HG02938 (cell line): ENCODE data around the gene KCNQ1.

Experiments used
- ATAC-seq: cut with Tn5 transposase; IDR thresholded peaks from one replicate; pipeline ENCODE4 v1.9.1; 2021; ENCODE audit warnings: mild to moderate bottlenecking, moderate library complexity; ENCODE audit not compliant: unreplicated experiment

Gene KCNQ1

DNA sequence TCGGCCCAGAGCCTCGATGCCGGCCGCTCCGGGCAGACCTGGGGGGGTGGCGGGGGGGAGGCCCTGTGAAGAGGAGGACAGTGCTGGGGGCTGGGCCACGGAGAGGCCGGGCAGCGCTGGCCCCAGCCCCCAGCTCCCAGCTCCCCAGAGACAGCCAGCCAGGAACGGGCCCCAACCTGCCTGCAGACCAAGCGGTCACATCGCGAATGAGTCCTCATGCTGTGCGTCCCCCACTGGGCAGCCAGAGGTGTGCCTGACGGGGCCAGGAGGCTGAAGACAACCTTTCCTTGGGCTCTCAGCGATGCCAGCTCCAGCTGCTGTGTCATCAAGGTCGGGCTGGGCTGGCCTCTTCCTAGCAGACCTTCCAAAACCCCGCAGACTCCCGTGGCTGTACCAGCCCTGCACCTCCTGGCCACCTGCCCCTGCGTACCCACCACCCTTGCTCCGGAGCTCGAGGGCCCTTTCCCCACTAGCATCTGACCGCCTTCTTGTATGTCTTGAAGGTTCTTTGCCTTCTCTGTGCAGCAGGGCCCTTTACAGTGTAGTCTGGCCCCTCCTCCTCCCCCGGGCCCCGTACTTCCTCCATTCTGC, 352.4 kb downstream of the KCNQ1 start:
- no peak for ATAC-seq

DNA sequence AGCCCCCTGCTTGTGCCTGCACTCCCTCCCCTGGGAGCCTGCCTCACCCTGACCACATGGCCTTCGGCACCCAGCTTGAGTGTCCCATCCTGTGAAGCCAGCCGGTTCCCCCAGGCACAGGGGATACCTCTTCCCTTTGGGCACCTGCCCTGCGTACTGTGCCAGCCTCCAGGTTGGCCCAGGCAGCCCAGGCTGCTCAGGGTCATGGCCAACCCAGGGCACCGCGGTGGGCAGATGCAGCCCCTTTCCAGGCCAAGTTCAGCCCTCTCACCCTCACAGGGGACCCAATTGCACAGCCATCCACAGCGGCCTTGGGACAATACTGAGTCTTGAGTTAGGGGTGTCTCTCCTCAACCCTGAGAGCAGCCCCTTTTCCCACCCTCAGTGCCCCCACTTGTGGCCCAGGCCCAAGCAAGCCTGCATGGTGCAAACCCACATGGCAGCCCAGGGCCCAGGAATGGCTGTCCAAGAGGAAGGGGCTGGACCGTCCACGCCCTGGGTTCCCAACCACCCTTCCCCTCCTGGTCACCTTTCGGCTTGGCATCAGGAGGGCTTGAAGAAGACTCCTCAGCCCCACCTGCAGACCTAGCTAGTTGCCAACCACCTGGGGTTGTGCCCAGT, 353.0 kb downstream of the KCNQ1 start:
- no peak for ATAC-seq

DNA sequence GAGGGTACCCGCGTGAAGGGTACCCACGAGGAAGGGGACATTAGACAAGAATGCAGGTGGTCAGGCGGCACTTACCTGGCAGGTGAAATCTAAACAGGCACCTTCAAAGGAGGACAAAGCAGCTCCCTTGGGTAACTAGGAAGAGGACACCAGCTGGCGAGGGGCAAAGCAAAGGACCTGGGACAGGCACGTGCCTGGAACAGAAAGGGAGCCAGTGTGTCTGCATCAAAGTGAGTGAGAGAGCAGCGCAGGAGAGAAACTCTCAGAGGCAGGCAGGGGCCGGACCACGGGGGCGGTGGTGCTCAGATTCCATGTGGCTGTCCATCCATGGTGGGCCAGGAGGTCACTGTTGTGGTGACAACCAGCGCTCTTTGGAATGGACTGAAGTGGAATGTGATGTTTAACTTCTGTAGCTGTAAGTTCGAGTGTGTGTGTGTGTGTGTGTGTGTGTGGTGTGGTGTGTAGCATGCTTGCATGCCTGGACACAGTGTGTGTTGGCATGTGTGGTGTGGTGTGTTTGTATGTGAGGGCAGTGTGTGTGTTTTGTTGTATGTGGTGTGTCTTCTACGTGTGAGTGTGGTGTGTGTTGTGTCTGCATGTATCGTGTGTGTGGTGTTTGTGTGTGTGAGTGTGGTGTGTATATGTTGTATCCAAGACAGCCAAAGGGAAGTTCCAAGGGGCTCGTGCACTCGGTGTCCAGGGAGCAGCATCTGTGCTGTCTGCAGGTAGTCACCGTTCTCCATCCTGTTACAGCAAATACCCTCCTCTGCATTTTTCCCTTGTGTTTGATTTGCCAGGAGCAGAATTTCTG, 354.3 kb downstream of the KCNQ1 start:
- ATAC-seq: no peak

DNA sequence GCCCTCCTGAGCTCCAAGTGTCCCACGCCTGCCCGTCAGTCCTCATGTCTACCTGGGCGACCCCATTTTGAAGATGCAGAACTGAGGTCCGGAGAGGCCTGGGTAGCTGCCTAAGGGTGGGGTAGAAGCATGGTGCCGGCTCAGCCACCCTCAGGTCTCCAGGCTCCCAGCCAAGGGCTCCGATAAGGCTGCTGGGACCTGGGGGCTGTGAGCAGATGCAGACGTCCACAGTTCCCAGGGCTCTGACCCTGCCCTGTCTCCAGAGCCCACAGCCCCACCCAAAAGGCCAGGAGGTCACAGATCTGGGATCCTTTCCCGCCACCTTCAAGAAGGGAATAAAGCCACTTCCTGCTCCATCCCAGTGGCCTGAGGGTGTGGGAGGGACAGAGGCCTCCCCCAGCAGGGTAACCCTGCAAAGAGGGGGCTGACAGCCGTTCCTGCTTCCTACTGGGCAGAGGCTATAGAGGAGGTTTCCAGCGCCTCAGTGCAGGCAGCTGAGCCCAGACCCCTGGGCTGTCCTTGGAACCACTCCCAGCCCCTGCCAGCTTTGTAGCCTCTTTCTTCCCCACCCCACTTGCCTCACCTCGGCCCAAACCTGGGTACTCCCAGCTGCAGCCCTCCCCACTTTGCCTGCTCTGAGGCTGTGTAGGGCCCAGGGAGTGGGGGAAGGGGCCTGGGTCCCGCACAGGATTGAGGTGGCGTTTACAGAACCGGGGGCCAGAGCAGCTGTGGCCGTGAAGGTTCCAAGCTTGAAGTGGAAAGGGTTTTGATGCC, 355.3 kb downstream of the KCNQ1 start:
- no peak for ATAC-seq

DNA sequence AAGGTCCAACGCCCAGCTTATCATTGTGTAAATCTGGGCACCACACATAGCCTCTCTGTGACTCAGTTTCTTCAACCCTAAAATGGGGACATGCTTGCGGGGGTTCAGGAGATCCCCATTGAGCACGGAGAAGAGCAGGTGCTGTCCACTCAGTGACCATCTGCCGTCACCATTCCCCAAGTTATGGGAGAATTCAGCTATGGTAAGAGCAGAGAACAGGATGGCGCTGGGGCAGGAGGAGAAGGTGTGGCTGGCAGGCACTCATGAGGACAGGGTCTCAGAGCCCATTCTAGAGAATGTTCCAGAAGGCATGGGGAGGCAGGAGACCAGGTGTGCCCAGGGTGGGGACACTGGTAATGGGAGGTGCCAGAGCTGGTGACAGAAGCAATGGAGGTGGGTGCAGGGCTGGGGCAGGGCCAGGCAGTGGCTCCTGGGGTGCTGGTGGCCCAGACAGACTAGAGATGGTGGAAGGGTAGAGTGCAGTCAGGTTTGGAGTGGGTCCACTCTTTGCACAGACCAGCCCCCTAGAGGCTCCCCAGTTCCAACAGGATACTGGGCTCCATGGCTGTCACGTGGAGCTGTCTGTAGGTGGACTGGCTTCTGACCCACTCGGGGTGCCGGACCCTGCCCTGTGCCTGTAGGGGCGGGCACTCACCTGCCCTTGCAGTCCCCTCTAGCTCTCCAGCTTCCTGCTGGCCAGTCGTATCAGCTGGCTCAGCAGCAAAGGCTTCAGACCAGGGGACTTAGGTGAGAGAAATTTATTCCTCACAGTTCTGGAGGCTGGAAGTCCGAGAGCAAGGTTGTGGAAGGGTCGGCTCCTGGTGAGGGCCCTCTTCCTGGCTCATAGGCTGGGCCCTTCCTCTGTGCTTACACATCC, 356.1 kb downstream of the KCNQ1 start:
- no peak for ATAC-seq

DNA sequence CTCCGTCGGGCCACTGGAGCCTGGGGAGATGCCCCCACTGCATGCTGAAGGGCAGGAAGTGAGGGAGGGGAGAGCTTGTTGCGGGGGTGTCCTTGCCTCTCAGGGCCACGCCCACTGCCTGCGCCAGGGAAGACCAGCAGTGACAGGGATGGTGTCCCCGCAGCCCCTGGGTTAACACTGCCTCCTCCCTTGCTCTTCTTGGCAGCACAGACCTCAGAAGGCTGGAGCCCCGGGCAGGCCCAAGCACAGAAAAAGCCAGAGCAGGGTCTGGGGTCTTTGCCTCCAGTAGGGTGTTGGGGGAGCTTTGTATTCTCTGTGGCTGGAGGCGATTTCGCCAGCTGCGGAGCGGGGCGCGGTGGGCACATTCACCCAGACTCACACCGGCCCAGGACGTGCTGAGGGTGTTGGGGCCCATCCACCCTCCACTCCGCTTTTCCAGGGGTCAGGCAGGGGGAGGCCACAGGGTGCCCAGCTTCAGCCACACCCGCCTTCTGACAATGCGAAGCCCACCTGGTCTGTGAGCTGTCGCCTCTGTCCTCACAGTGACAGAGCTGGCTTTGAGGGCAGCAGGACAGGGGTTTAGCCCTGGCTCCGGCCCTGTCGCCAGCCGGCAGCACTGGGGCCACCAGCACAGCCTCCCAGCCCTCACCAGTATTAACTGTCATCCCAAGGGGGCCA, 357.0 kb downstream of the KCNQ1 start:
- ATAC-seq: no peak

DNA sequence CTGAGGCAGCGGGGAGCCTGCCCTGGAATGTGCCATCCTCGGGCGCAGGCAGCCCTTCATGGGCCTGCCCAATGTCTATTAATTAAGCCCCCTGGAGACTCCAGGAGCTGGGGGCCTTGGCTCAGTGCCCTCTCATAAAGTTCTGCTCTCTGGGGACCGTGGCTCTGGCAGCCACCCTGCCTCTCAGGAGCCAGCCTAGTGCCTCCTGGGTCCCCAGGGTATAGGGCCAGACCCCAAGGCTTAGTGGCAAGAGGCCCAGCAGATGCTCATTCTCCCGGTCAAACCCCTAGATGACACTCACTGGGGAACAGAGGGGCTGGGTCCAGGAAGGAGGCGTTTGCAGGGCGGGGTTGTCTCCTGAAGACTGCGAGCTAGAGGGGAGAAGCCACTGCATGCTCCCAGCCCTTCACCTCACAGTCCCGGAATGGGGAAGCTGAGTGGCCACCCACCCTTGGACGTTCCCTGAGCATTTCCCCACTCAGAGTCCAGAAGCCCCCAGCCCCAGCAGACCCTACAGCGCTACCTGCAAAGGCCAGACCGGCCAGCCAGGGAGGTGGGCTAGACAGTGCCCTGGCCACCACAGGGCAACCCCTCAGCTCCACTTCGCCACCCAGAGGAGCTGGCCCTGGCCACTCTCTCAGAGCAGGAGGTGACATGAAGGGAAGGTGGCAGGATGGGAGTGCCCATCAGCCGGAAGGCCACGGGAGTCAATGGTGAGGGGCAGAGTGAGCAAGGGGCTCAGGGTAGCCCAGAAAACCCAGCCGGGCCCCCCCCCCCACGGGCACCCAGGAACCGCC, 357.8 kb downstream of the KCNQ1 start:
- no peak for ATAC-seq

DNA sequence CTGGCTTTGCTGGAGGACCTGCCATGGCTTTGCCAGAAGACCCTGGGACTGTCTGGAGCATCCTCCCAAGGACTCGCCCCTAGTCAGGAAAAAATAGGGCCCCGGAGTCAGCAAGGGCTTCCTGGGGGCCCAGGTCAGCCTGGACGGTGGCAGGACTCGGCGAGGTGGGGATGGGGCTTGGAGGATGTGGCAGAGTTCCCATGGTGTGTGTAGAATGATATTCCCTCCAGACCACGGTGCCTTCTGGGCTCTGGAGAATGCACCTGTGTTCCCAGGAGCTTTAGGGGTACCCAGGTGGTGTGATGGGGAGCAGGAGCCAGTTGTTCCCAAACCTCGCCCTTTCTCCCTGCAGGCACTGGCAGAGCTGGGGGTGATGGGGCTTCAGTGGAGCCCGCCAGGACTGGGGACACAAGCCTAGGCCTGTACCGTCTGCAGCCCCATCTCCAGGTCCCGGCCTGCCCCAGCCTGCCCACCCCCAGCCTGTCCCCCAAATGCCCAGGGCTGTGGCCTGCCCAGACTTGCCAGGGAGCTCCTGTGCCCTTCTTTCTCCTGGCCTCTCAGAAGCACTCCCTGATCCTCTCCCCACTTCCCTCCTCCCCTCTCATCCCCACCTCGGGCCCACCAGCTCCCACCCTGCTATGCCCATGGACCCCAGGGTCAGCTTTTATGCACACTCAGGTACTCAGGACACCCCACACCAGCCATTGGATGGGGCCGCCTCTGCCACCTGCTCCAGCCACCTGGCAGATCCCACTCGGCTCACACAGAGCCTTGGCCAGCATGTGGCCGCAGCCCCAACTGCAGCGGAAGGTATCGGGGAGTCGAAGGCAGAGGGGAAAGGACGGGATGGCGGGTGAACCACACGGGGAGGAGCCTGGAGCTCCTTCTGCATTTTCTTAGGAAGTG, 358.6 kb downstream of the KCNQ1 start:
- ATAC-seq: no peak

DNA sequence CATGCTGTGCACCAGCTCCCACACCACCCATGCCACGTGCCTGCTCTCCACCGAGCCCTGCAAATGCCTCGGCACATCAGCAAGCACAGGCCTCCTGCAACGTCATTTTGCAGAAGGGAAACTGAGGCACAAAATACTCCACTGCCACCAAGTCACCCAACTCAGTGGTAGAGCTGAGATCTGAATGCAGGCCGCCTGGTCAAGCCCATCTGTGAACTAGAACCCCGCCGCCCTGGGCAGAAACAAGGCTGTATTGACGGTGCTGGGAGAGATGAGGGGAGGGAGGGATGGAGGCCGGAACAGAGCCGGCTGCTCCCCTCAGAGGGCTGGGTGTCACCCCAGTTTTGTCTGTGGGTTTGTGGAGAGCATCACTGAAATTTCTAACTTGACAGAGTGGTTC, 359.4 kb downstream of the KCNQ1 start:
- no peak for ATAC-seq

DNA sequence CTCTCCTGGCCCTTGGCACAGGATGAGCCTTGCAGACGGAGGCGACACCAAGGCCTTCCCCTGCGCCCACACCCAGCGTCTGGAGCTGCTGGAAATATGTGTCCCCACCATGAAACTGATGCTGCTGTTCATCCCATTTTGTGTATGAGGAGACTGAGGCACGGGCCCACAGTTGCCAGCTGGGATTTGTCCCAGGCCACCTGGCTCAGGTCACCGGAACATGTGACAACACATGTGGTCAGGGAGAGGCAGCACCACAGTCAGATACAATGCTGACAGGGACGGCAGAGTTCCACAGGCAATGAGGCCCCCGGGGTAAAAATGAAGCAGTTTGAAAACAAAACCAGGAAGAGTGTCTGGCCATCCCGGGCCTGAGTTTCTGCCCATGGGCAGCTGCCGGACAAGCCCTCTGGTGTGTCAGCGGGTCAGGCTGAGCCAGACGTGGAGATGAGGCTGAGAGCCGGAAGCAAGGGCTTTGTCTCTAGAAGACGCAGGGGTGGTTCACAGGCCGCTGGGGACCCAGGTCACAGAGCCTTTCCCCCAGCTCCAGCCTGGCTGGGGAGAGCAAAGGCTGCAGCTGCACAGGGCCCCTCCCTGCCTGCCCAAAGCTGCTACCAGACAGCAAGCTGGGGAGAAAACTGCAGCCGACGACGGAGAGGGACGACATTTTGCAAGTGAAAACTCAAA, 360.0 kb downstream of the KCNQ1 start:
- ATAC-seq: no peak

DNA sequence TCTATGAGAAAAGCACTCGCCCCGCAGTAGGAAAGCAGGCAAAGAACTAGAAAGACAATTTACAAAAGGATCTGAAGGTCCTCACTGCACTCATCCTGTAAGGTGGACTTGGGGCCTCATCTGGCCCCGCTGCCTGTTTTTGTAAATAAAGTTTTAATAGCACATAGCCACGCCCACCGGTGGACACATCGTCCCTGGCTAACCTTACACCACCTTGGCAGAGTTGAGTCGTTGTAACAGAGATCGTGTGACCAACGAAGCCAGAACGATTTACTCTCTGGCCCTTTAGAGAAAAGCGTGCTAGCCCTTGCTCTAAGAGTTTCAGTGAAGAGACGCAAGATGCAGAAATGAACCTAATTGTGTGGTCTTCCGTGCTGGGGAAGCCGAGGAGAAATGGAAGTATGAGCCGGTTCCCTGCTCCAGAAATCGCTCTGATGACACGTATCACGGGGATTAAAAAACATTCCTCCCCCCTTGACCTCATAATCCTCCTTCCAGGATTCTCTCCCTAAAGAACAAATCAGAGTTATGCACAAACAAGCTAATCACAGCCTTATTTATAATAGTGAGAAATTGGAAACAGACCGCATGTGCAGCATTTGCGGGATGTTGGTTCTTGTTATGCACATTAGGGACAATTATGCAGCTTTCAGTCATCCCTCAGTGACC, 360.7 kb downstream of the KCNQ1 start:
- no peak for ATAC-seq

DNA sequence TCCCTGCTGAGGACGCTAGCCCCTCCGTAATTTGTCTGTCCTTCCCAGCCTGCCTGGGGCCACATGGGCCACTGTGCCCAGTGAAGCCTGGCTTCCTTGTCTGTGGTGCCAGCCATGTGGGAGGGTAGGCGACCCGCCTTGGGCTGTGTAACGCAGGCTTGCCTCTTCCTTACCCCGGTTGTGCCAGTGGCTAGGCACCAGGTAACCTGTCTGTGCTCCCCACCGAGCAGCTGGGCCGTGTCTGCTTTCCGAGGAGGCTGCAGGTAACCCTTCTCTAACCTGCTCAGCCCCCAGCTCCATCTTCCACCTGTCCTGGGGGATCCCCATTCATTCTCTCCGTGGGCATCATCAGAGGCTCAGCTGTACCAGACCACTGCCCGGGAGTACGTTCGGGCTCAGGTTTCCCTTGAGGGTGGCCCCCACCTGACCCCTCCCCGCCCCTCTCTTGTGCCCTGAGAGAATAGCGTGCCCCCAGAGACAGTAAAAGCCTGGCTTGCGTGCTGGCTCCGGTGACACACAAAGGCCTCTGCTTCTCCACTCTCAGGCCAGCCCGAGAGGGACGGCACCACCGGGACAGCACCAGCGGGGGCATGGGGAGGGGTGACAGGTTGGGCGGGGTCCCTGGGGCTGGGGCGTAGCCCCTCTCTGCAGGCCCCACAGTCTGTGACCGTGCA, 361.7 kb downstream of the KCNQ1 start:
- no peak for ATAC-seq

DNA sequence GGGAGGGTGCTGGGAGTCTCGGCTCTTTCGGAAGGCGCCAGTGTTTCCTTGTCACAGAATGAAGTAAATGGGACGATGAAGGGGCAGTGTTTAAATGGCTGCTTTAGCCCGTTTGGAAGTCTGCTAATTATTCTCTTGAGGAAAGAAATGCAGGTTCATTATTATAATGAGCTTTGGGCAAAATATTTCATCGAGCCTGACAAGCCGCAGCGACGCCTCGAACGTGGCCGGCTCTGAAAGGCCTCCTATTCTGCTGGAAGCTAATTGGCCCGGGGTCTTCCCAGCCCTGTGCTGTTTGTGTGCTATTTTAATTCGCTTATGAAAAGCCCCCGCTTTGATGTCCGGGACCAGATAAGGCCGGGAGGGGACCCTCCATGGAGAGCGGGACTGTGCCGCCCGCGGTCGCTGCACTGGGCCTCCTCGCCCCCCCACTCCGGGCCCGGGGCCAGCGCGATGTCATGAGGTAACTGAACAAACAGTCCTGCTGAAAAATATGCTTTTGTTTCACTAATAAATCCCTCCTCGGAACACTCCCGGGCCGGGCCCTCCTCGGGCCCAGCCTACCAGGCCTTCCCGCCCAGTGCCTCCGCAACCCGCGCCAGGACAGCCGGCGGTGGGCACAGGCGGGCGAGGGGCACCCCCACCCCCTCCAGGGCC, 362.3 kb downstream of the KCNQ1 start:
- no peak for ATAC-seq

DNA sequence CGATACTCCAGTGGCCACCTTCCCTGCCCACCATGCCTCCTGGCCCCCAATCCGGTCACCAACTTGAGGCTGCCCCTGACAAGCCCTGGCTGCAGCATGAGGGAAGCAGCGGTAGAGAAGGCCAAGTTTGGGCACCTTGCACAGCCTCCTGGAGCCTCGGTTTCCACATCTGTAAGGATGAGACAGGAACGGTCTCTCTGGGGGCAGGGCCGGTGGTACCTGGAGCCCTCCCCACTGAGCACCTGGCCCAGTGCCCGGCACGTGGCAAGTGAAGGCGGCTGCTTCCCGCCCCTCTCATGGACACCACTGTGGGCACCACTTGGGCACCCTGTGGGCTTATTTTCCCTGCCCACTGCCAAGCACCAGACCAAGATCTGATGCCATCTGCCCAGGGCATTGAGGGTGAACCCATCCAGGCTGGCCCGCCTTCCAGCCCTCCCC, 363.0 kb downstream of the KCNQ1 start:
- no peak for ATAC-seq

DNA sequence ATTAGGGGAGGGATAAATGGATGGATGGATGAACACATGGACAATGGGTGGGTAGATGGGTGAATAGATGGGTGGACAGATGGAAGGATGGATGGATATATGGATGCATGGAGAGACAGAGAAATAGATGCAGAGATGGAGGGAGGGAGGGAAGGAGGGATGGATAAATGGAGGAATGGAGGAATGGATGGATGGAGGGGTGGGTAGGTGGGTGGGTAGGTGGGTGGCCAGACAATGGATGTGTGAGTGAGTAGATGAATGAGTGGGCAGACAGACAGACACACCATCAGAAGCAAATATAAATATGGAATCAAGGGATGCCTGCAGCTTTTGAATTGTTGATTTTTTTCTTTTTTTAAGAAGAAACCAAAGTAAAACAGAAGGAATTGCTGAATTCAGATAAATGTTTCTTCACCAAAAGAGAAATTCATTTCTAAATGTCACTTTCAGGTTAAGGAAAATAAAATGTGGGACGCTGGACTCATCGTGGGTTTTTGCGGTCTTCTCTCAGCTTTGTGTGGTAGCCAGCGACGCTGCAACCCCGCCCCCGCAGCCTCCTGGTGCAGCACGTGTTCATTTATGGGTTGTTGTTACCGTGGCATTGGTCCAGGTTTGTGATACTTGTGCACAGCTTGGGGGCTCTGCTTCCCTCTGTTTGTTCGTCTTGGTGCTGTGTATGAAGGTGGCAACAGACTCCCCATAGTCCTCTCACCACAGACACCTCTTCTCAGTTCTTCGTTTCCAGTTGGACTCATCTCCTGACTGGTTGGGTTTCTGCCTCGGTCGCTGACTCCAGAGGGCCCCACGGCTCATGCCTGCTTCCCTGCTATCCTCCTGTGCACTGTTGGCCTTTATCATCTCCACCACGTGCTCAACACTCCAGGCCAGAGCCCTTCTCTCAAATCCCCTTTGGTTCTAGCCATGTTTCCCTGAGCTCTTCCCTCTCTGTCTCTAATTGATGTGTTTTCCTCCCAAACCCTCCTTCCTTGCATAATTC, 364.3 kb downstream of the KCNQ1 start:
- no peak for ATAC-seq
